NCI-H146 (cell line): ENCODE measurements around the gene JAGN1.
"Not testable (repeated sequence)": the region's sequence is repeated elsewhere in the genome, so short reads cannot be mapped to it uniquely, and the experiment has no call there.

Experiments used
- DNase-seq: peaks from one replicate; lab custom pipeline; 2025; lab: John Stamatoyannopoulos, UW

Gene JAGN1

DNA sequence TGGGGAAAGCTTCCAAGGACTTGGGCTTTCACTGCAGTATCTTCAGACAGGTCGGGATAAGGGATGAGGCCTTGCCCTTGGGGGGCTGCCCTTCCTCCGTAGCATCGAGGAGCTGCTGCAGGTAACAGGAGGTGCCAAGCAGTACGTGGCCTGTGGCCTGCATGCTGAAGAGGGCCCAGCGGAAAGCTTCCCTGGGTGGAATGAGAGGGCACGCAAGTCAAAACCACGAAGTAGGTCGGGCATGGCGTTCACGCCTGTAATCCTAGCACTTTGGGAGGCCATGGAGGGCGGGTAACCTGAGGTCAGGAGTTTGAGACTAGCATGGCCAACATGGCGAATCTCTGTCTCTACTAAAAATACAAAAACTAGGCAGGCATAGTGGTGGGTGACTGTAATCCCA lies 23.3 kb upstream of the JAGN1 start:
- no peak for DNase-seq

DNA sequence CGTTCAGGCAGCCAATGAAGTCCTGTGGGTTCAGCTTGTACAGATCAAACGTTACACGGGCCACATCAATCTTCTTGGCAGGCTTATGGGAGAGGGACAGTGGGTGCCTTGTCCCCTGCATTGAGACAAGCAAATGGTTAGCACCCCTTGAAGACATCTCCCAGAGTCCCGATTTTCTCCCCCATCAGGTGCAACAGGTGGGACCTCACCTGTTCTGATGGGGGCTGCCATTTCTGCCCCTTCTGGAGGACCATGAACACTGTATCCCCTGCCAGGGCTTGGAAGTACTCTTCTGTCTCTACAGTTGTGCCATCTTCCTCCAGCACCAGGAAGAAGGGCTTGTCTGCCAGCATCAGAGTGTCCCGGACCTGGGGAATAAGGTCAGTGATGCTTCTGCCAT lies 20.5 kb upstream of the JAGN1 start:
- DNase-seq, result no peak

- no peak for DNase-seq
Measured at GRCh38 chr3:9870978-9871377, 19.4 kb upstream of the JAGN1 start.

- DNase-seq, result not testable (repeated sequence)
Measured at GRCh38 chr3:9872067-9872466, 18.3 kb upstream of the JAGN1 start.

- peak; percentile 22 for DNase-seq
Measured at GRCh38 chr3:9875448-9875847, 15.0 kb upstream of the JAGN1 start.

- DNase-seq, result not testable (repeated sequence)
Measured at GRCh38 chr3:9876255-9876654, 14.2 kb upstream of the JAGN1 start.

GRCh38 chr3:9876991-9877390 lies 13.4 kb upstream of the JAGN1 start:
- no peak for DNase-seq

DNA sequence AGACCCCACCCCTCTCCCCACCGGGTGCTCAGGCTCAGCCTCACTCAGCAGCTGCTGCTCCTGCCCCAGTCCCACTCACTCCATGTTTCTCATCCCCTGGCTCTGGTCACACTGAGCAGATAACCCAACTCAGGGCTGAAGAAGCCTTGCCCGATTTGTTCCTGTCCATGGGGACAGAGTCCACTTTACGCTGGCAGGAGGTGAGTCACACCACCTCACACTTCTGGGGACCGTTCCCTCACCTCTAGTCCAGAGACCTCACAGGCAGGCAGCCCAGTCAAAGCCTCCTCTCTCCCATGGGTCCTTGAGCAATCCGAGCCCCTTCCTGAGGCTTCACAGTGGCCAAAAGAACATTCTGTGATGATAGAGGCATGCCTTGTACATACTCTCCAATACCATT lies 11.7 kb upstream of the JAGN1 start:
- no peak for DNase-seq

DNA sequence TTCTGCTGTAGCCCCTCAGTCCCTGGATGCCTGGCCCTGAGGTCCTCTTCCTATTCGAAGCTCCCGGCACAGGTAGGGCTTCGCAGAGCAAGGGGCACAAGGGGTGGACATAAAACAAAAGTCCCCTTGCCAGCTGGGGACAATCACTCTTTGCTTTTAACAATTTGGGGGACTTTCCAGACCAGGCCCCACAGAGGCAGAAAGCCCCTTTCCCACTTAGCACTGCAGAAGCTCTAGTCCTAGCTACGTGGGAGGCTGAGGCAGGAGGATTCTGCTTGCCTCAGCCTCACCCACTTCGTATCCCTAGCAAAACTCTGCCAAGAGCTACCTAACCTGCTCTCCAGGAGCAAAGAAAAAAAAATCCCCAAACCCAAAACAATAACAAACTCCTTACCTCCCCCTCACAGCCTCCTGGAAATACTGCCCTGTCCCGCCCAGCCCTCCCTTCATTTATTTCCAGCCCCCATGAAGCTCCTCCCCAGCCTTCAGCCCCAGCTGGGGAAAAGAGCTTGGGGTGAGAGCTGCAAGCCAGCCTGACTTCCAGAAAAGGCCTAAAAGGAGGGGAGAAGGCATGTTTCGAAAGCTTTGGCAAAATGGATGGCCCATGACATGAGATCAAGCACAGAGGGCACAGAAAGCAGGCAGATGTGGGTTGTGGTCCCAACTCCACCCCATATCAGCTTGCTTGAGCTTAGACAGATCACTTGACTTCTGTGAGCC lies 10.4 kb upstream of the JAGN1 start, which contains the start of gene CIDEC:
CIDEC (minus strand) TSS at position 424 of the 720 bp plus-strand sequence. CDS start 1,767 bp downstream, outside the sequence.
- DNase-seq, result no peak

DNA sequence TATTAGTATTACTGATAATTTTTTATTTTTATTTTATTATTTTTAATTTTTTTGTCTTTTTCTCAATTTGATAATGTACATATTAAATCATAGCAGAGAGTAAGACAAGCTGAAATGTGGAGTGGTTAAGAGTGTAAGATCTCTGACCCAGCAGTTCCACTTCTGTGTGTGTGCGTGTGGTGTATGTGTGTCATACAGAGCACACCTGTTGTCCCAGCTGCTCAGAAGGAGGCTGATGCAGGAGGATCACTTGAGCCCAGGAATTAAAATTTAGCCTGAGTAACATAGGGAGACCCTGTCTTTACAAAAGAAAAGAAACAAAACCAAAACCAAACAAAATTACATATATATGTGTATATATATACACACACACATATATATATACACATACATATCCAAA lies 9.0 kb upstream of the JAGN1 start:
- DNase-seq, result no peak

DNA sequence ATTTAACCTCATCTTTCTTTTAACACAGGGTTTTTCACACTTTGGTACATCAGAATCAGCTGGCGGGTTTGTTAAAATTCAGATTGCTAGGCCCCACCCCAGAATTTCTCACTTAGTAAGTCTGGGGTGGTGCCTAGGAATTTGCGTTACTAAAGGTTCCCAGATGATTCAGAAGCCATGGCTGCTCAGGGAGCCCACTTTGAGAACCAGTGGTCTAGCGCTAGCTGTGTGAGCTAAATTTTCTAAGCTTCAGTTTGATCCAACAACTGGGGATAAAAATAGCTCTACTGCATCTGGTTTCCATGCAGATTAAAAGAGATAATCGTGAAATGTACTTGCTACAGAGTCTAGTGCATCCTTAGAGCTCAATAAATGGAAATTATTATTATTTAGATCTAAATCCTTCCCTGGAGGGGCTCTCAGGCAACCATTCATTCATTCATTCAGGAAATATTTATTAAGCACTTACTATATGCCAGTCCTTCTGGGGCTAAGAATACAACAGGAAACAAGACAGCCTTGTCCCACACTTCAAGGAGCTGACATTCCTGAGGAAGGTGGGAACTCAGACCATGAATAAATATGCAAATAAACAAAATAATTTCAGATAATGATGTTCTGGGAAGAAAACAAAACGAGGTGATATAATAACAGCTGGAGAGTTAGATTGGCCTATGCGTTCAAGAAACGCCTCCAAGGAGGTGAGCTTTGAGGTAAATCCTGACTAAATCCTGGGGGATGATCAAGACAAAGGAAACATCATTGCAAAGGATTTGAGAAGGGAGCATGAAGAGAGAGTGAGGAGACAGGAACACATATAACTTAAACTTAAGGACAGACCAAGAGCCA lies 6.5 kb upstream of the JAGN1 start:
- no peak for DNase-seq

DNA sequence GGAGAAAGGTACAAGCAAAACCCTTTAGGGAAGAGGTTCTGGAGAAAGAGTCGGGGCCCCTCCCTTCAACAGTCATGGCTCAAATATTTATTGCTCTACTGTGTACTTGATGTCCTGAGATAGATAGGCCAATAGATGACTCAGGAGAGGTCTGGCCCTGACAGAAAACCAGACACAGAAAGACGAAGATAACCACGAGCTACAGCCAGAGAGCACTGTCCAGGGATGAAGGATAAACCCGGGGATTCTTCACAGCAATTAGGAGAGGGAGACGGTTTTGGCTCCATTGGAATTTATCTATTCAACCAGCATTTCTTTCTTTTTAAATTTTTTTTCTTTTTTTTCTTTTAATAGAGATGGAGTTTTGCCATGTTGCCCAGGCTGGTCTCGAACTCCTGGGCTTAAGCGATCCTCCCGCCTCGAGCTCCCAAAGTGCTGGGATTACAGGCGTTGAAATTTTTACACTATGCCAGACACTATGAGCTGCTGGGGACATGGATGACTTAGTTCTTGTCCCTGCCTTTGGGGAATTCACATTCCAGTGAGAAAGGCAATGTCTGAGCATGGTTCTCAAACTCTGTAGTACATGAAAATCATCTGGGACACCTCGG lies 5.8 kb upstream of the JAGN1 start:
- no peak for DNase-seq

DNA sequence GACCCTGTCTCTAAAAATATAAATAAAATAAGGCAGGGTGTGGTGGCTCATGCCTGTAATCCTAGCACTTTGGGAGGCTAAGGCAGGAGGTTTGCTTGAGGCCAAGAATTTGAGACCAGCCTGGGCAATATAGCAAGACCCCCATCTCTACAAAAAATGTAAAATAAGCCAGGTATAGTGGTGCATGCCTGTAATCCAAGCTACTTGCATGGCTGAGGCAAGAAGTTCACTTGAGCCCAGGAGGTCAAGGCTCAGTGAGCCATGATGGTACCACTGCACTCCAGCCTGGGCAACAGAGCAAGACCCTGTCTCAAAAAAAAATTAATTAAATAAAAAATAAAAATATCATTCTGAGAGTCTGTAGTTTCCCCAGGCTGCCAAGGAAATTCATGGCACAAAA lies 4.1 kb upstream of the JAGN1 start:
- DNase-seq, result no peak

DNA sequence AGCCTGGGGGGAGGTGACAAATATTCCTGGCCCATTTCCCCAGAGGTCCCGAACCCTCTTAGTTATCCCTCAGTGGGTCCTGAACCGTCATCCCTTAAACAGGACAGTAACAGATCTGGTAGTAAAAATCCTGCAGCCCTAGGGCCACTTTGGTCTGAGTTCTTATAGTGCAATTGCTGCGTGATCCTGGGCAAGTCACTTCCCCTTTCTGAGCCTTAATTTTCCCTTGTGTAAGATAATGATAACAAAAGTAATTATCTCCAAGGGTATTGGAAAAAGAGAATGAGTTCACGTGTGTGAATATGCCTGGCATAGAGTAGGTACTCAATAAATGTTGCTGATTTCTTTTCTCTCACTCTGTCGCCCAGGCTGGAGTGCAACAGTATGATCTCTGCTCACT lies 2.9 kb upstream of the JAGN1 start:
- no peak for DNase-seq

DNA sequence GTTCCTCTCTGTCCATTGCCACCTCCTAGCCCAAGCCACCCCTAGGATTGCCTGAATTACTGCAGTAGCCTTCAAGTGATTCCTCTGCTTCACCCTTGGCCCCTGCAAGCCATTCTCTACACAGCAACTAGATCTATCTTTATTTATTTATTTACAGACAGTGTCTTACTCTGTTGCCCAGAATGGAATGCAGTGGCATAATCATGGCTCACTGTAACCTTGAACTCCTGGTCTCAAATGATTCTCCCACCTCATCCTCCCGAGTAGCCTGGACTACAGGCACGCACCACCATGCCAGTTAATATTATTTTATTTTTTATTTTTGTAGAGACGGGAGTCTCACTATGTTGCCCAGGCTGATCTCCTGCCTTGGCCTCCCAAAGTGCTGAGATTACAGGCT lies 1.9 kb upstream of the JAGN1 start:
- DNase-seq, result no peak

GRCh38 chr3:9889405-9889804 lies 1.0 kb upstream of the JAGN1 start:
- DNase-seq, result no peak

DNA sequence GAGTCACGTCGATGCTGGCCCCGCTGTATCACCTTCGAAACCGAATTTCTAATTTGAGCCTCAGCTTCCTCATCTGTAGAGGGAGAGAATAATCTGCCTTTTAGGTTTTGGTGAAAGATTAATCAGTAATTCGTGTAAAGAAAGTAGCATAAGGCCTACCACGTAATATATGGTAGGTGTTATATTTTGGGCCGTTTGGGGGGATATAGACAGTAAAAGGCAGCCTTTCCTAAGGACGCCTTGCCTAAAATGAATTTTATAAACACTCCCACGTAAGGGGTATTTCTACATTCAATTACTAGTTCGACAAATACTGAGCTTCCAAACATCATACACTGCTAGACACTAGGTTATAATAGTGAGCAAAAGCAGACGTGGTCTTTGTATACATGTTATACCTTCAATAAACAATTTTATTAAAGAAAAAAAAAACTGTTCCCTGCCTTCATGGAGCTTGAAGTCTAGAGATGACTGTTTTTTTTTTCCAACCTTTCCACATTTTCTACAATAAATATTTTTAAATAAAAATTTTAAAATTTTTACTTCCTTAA lies 737 bp downstream of the JAGN1 start:
- no peak for DNase-seq

- DNase-seq, result no peak
Measured at GRCh38 chr3:9893739-9894138, 3.3 kb downstream of the JAGN1 start.

- DNase-seq, result not testable (repeated sequence)
Measured at GRCh38 chr3:9895715-9896114, 5.3 kb downstream of the JAGN1 start.

- not testable (repeated sequence) for DNase-seq
Measured at GRCh38 chr3:9896755-9897407, 6.5 kb downstream of the JAGN1 start.

- DNase-seq, result no peak
Measured at GRCh38 chr3:9897408-9898372, 7.3 kb downstream of the JAGN1 start.
